IMR-90 (cell line): ENCODE measurements around the gene IFNAR2. TPM values are rescaled to one million over a fixed set of nuclear protein-coding genes. Genes with fewer than 3 reads are reported as not detected.

Source experiments
- ATAC-seq: fragments of 200-7000 bp; cut with Tn5 transposase; 2 replicates; pipeline ENCODE4 v1.9.1; 2020; ENCODE audit warnings: low read depth, mild to moderate bottlenecking, moderate library complexity
- BruUV-seq: library from RNA; stranded (reverse); fragments of 400-500 nt; replicated peaks from 2 replicates; lab custom pipeline; 2021; lab: Mats Ljungman, UMichigan
- CTCF ChIA-PET: fragments of 300-600 bp; formaldehyde crosslinking; extraction: SDS; loops from one replicate; lab custom pipeline; 2021; ENCODE audit warnings: antibody characterized with exemption; lab: Yijun Ruan, JAX
- POLR2A ChIA-PET: fragments of 300-600 bp; sonication (Branson Sonifier 250); formaldehyde crosslinking; loops from one replicate; lab custom pipeline; 2022; ENCODE audit warnings: antibody characterized with exemption; ENCODE audit not compliant: unreplicated experiment; lab: Charles Lee
- DNase-seq: peaks from one replicate; pipeline ENCODE4 v3.0.0; 2013
- H2AFZ ChIP-seq: replicated peaks from 2 replicates; pipeline ENCODE3; 2013; ENCODE audit warnings: low read length, mild to moderate bottlenecking; ENCODE audit not compliant: poor library complexity
- H2AK5ac ChIP-seq: 2 replicates; pipeline ENCODE4 v1.6.1; 2013; ENCODE audit warnings: low read depth, low read length, inconsistent platforms
- H2AK9ac ChIP-seq: replicated peaks from 2 replicates; pipeline ENCODE3; 2013; ENCODE audit warnings: mild to moderate bottlenecking, low read depth, low read length, moderate library complexity; ENCODE audit not compliant: poor library complexity
- H2BK120ac ChIP-seq: 2 replicates; pipeline ENCODE4 v1.6.1; 2013; ENCODE audit warnings: low read depth, low read length, inconsistent platforms
- H2BK15ac ChIP-seq: 3 replicates; pipeline ENCODE4 v1.6.1; 2013; ENCODE audit warnings: low read depth, low read length, inconsistent platforms
- H2BK20ac ChIP-seq: 2 replicates; pipeline ENCODE4 v1.6.1; 2013; ENCODE audit warnings: low read depth, mild to moderate bottlenecking, inconsistent platforms, low read length, moderate library complexity
- H2BK5ac ChIP-seq: 2 replicates; pipeline ENCODE4 v1.6.1; 2013; ENCODE audit warnings: mild to moderate bottlenecking, low read depth, low read length, inconsistent platforms; ENCODE audit not compliant: poor library complexity, severe bottlenecking
- H3K14ac ChIP-seq: replicated peaks from 2 replicates; pipeline ENCODE4 v1.6.1; 2013; ENCODE audit warnings: low read depth, low read length, inconsistent platforms
- H3K18ac ChIP-seq: 2 replicates; pipeline ENCODE4 v1.6.1; 2013; ENCODE audit warnings: low read depth, low read length, control low read depth
- H3K23ac ChIP-seq: 2 replicates; pipeline ENCODE4 v1.6.1; 2013; ENCODE audit warnings: low read depth, low read length, inconsistent platforms
- H3K27ac ChIP-seq: 2 replicates; pipeline ENCODE4 v1.5.1; 2013; ENCODE audit warnings: mild to moderate bottlenecking, control low read depth, low read length; ENCODE audit not compliant: insufficient read depth
- H3K27me3 ChIP-seq: 2 replicates; pipeline ENCODE4 v1.6.1; 2013; ENCODE audit warnings: low read length; ENCODE audit not compliant: control insufficient read depth, insufficient read depth
- H3K36me3 ChIP-seq: 2 replicates; pipeline ENCODE4 v1.6.1; 2013; ENCODE audit warnings: low read length, mixed read lengths; ENCODE audit not compliant: control insufficient read depth, insufficient read depth
- H3K4ac ChIP-seq: 2 replicates; pipeline ENCODE4 v1.6.1; 2013; ENCODE audit warnings: low read depth, low read length, inconsistent platforms
- H3K4me1 ChIP-seq: 2 replicates; pipeline ENCODE4 v1.6.1; 2013; ENCODE audit warnings: low read length, mixed read lengths; ENCODE audit not compliant: control insufficient read depth, insufficient read depth
- H3K4me2 ChIP-seq: 2 replicates; pipeline ENCODE4 v1.6.1; 2013; ENCODE audit warnings: low read depth, mild to moderate bottlenecking, control low read depth, low read length, moderate library complexity
- H3K4me3 ChIP-seq: 2 replicates; pipeline ENCODE4 v1.5.1; 2013; ENCODE audit warnings: low read depth, mild to moderate bottlenecking, control low read depth, low read length, moderate library complexity; ENCODE audit not compliant: insufficient read depth
- H3K56ac ChIP-seq: 2 replicates; pipeline ENCODE4 v1.6.1; 2013; ENCODE audit warnings: low read length, inconsistent platforms; ENCODE audit not compliant: insufficient read depth; ENCODE audit errors: extremely low read depth
- H3K79me1 ChIP-seq, 2 experiments: 2 replicates each; pipeline ENCODE4 v1.6.1; 2013; ENCODE audit warnings: low read length in 2 of 2, inconsistent platforms in 1 of 2, low read depth in 1 of 2
- H3K9ac ChIP-seq: 2 replicates; pipeline ENCODE4 v1.6.1; 2013; ENCODE audit warnings: low read depth, low read length, control low read depth
- H3K9me1 ChIP-seq: 2 replicates; pipeline ENCODE4 v1.6.1; 2013; ENCODE audit warnings: low read length, inconsistent platforms; ENCODE audit not compliant: insufficient read depth
- H3K9me3 ChIP-seq: 2 replicates; pipeline ENCODE4 v1.6.1; 2013; ENCODE audit warnings: low read length; ENCODE audit not compliant: control insufficient read depth, insufficient read depth
- H4K20me1 ChIP-seq: 2 replicates; pipeline ENCODE4 v1.6.1; 2013; ENCODE audit warnings: low read length, inconsistent platforms; ENCODE audit not compliant: insufficient read depth
- H4K5ac ChIP-seq: 2 replicates; pipeline ENCODE4 v1.6.1; 2013; ENCODE audit warnings: mild to moderate bottlenecking, low read depth, low read length, control low read depth
- H4K8ac ChIP-seq, 2 experiments: 2 replicates each; pipeline ENCODE4 v1.6.1; 2013; ENCODE audit warnings: low read depth in 2 of 2, low read length in 2 of 2, control low read depth in 1 of 2, inconsistent platforms in 1 of 2
- H4K91ac ChIP-seq: 2 replicates; pipeline ENCODE4 v1.6.1; 2013; ENCODE audit warnings: low read depth, low read length, inconsistent platforms; ENCODE audit not compliant: insufficient read depth
- BHLHE40 ChIP-seq: fragments of 150-350 bp; IDR thresholded peaks from 2 replicates; pipeline ENCODE4 v1.6.1; 2016; ENCODE audit warnings: mild to moderate bottlenecking, low read depth, low read length
- CEBPB ChIP-seq: IDR thresholded peaks from 2 replicates; pipeline ENCODE4 v1.6.1; 2012; ENCODE audit warnings: low read depth, low read length, improper control_type of control experiment
- CHD1 ChIP-seq: IDR thresholded peaks from 2 replicates; pipeline ENCODE4 v1.6.1; 2012; ENCODE audit warnings: low read depth, low read length, improper control_type of control experiment
- FOS ChIP-seq: fragments of 150-350 bp; IDR thresholded peaks from 2 replicates; pipeline ENCODE4 v1.6.1; 2016; ENCODE audit warnings: low read depth, low read length
- MAFK ChIP-seq: IDR thresholded peaks from 2 replicates; pipeline ENCODE4 v1.6.1; 2012; ENCODE audit warnings: low read depth, low read length, improper control_type of control experiment
- MAZ ChIP-seq: IDR thresholded peaks from 2 replicates; pipeline ENCODE4 v1.6.1; 2012; ENCODE audit warnings: low read depth, mild to moderate bottlenecking, low read length, improper control_type of control experiment, moderate library complexity, borderline replicate concordance
- MXI1 ChIP-seq: IDR thresholded peaks from 2 replicates; pipeline ENCODE4 v1.6.1; 2012; ENCODE audit warnings: low read depth, mild to moderate bottlenecking, low read length, moderate library complexity, borderline replicate concordance
- NFE2L2 ChIP-seq: fragments of 150-350 bp; IDR thresholded peaks from 2 replicates; pipeline ENCODE4 v1.6.1; 2016; ENCODE audit warnings: low read depth, mild to moderate bottlenecking, low read length
- RCOR1 ChIP-seq: IDR thresholded peaks from 2 replicates; pipeline ENCODE4 v1.6.1; 2012; ENCODE audit warnings: mild to moderate bottlenecking, low read length, improper control_type of control experiment; ENCODE audit not compliant: insufficient replicate concordance
- RFX5 ChIP-seq: IDR thresholded peaks from 2 replicates; pipeline ENCODE4 v1.8.0; 2012; ENCODE audit warnings: low read depth, mild to moderate bottlenecking, low read length, moderate library complexity
- SMC3 ChIP-seq: fragments of 150-350 bp; IDR thresholded peaks from 2 replicates; pipeline ENCODE4 v1.6.1; 2016; ENCODE audit warnings: low read depth, mild to moderate bottlenecking, antibody characterized with exemption, low read length, moderate library complexity
- WGBS, 2 experiments: methylation state at CpG; one replicate each; pipeline versions ENCODE4 v1.1.5 to v1.1.7; 2013; ENCODE audit warnings: missing lambda C conversion rate in 2 of 2; ENCODE audit not compliant: insufficient read length in 1 of 2; ENCODE audit errors: extremely low coverage in 2 of 2; 5-methylcytosine and 5-hydroxymethylcytosine counted together
- dilution Hi-C: fragments of 300-500 bp; cut with HindIII; formaldehyde crosslinking; loops from one replicate; pipeline ENCODE4 v1.14.3; 2018; ENCODE audit warnings: low sequenced_read_pairs; ENCODE audit not compliant: unreplicated experiment
- in situ Hi-C: fragments of 300-500 bp; cut with MboI; formaldehyde crosslinking; loops from 3 replicates; pipeline ENCODE4 v1.14.3; 2019; ENCODE audit warnings: low sequenced_read_pairs, inconsistent platforms, mixed read lengths
- intact Hi-C: fragments of 100-400 bp; cut with micrococcal nuclease; formaldehyde crosslinking; loops from 2 replicates; pipeline ENCODE4 v1.10.0; 2022
- polyA plus RNA-seq, 3 experiments: library from polyadenylated mRNA; depleted of rRNA; stranded (reverse); fragments of >200 nt; gene quantifications; 2 replicates each; pipeline ENCODE4 v1.2.3, GENCODE V29; 2012; ENCODE audit warnings: low replicate concordance in 1 of 3
- total RNA-seq: library from RNA; depleted of rRNA; stranded (reverse); fragments of >200 nt; gene quantifications from 2 replicates; pipeline ENCODE4 v1.2.3, GENCODE V29; 2012
- TF ChIP-seq, protein P1 (sequence below): fragments of 150-350 bp; IDR thresholded peaks from 2 replicates; pipeline ENCODE4 v1.6.1; 2016; ENCODE audit warnings: low read depth, mild to moderate bottlenecking, low read length, moderate library complexity, borderline replicate concordance
- TF ChIP-seq, protein P2 (sequence below): conservative IDR thresholded peaks from 2 replicates; pipeline ENCODE4 v1.5.1; 2012; ENCODE audit warnings: mild to moderate bottlenecking, low read depth, low read length, improper control_type of control experiment
- TF ChIP-seq, protein P3 (sequence below): fragments of 150-350 bp; IDR thresholded peaks from 2 replicates; pipeline ENCODE4 v1.6.1; 2017; ENCODE audit warnings: mild to moderate bottlenecking, antibody characterized with exemption, low read length, low read depth

Gene IFNAR2
- total and polyA plus RNA-seq, 2 of the 4 experiments (the other 2 are of a cell fraction), result 6.3 to 13.9 TPM

DNA sequence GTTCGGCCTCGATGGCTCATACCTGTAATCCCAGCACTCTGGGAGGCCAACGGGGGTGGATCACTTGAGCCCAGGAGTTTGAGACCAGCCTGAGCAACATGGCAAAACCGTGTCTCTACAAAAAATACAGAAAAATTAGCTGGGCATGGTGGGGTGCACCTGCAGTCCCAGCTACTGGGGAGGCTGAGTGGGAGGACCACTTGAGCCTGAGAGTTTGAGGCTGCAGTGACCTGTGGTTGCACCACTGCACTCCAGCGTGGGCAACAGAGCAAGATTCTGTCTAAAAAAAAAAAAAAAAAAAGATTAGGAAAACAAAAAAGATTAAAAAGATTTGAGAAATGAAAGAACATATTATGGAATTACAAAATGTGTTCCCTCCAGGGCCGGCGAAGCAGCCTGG is 18.4 kb upstream of the IFNAR2 start:
- Histone ChIP-seq H3K27me3 (peaks cover 3% of the 10 kb centered on the region), H4K5ac (no peak overlapping the region), H3K23ac (no peak overlapping the region), H3K79me1 (no peaks in the 10 kb centered on the region), H3K9me1 (peaks cover 3% of the 10 kb centered on the region; the same call in 1 of the 2 replicates), H2AK5ac (no peak overlapping the region), H3K14ac (no peak overlapping the region), H3K18ac (no peak overlapping the region), H3K36me3 (no peaks in the 10 kb centered on the region), H2AFZ (no peak overlapping the region), H3K4me1 (peaks cover 10% of the 10 kb centered on the region), H3K4ac (no peak overlapping the region), H4K91ac (no peak overlapping the region), H2BK120ac (no peak overlapping the region), H3K4me3 (no peak overlapping the region), H2BK15ac (no peak overlapping the region), H3K4me2 (no peak overlapping the region), H3K27ac (no peak overlapping the region), H2BK5ac (no peak overlapping the region), H2AK9ac (no peak overlapping the region), H4K20me1 (no peaks in the 10 kb centered on the region), H3K56ac (no peak overlapping the region), H3K9me3 (no peaks in the 10 kb centered on the region; the same call in 1 of the 2 replicates), H2BK20ac (no peak overlapping the region), H3K9ac (no peak overlapping the region), H4K8ac (no peak overlapping the region)
- 97% methylated on average over 4 of the region's 7 CpGs; no CpG with 5 or more reads in 1 of the 2 experiments for WGBS, 2 experiments
- BruUV-seq, result no TSS peak
- CTCF ChIA-PET, result no interaction called here
- ATAC-seq (no peak), DNase-seq (no peak)
- intact Hi-C loops, result no loop called here
- in situ Hi-C loops, result no loop called here
- dilution Hi-C loops, result no loop called here
- POLR2A ChIA-PET, result no interaction called here
- TF ChIP-seq NFE2L2, result no peak
- TF ChIP-seq, protein P1, sequence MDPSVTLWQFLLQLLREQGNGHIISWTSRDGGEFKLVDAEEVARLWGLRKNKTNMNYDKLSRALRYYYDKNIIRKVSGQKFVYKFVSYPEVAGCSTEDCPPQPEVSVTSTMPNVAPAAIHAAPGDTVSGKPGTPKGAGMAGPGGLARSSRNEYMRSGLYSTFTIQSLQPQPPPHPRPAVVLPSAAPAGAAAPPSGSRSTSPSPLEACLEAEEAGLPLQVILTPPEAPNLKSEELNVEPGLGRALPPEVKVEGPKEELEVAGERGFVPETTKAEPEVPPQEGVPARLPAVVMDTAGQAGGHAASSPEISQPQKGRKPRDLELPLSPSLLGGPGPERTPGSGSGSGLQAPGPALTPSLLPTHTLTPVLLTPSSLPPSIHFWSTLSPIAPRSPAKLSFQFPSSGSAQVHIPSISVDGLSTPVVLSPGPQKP, result no peak
- TF ChIP-seq SMC3, result no peak
- no peak for TF ChIP-seq FOS
- no peak for TF ChIP-seq MAZ
- TF ChIP-seq BHLHE40, result no peak
- TF ChIP-seq, protein P2, sequence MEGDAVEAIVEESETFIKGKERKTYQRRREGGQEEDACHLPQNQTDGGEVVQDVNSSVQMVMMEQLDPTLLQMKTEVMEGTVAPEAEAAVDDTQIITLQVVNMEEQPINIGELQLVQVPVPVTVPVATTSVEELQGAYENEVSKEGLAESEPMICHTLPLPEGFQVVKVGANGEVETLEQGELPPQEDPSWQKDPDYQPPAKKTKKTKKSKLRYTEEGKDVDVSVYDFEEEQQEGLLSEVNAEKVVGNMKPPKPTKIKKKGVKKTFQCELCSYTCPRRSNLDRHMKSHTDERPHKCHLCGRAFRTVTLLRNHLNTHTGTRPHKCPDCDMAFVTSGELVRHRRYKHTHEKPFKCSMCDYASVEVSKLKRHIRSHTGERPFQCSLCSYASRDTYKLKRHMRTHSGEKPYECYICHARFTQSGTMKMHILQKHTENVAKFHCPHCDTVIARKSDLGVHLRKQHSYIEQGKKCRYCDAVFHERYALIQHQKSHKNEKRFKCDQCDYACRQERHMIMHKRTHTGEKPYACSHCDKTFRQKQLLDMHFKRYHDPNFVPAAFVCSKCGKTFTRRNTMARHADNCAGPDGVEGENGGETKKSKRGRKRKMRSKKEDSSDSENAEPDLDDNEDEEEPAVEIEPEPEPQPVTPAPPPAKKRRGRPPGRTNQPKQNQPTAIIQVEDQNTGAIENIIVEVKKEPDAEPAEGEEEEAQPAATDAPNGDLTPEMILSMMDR, result no peak
- no peak for TF ChIP-seq RCOR1
- TF ChIP-seq RFX5, result no peak
- TF ChIP-seq, protein P3, sequence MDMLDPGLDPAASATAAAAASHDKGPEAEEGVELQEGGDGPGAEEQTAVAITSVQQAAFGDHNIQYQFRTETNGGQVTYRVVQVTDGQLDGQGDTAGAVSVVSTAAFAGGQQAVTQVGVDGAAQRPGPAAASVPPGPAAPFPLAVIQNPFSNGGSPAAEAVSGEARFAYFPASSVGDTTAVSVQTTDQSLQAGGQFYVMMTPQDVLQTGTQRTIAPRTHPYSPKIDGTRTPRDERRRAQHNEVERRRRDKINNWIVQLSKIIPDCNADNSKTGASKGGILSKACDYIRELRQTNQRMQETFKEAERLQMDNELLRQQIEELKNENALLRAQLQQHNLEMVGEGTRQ, result no peak
- TF ChIP-seq MXI1, result no peak
- TF ChIP-seq CEBPB, result no peak
- no peak for TF ChIP-seq CHD1
- TF ChIP-seq MAFK, result no peak
